HepG2 (cell line): ENCODE data around the gene SEC24B. TPM values are rescaled to one million over a fixed set of nuclear protein-coding genes. Genes with fewer than 3 reads are reported as not detected.
"Not testable (repeated sequence)": the region's sequence is repeated elsewhere in the genome, so short reads cannot be mapped to it uniquely, and the experiment has no call there.

Experiments
- ATAC-seq: fragments of 200-7000 bp; cut with Tn5 transposase; 3 replicates; pipeline ENCODE4 v1.9.1; 2020; ENCODE audit warnings: mild to moderate bottlenecking, moderate library complexity
- BruUV-seq: library from RNA; stranded (reverse); fragments of 400-500 nt; replicated peaks from 2 replicates; lab custom pipeline; 2021; lab: Mats Ljungman, UMichigan
- CTCF ChIA-PET: fragments of 300-600 bp; formaldehyde crosslinking; extraction: SDS; loops from one replicate; lab custom pipeline; 2021; ENCODE audit warnings: low total read pairs, inconsistent platforms, low intra/inter-chr PET ratio; lab: Yijun Ruan, JAX
- POLR2A ChIA-PET: fragments of 350-600 bp; sonication (Branson Sonifier 250); formaldehyde crosslinking; loops from one replicate; lab custom pipeline; 2020; ENCODE audit warnings: antibody characterized with exemption, inconsistent platforms; lab: Yijun Ruan, JAX
- DNase-seq: peaks from one replicate; pipeline ENCODE4 v3.0.0-alpha.2; 2015; ENCODE audit warnings: low spot score
- FAIRE-seq: peaks from 3 replicates; lab custom pipeline; 2011; peaks lifted over from hg19 to GRCh38; lab: Jason Lieb, UNC
- H2AFZ ChIP-seq: one replicate; pipeline ENCODE4 v1.6.1; 2011; ENCODE audit warnings: low read length, inconsistent platforms
- H3K27ac ChIP-seq: fragments of 300-600 bp; 3 replicates; pipeline ENCODE4 v1.8.0; 2011; ENCODE audit warnings: mixed run types, mild to moderate bottlenecking, mixed read lengths, low read length, inconsistent platforms; ENCODE audit not compliant: insufficient read depth; ENCODE audit errors: extremely low read length
- H3K27me3 ChIP-seq, 2 experiments: fragments of 200-600 bp in 1 of 2; 2 replicates in 1 of 2; 3 replicates in 1 of 2; pipeline versions ENCODE4 v1.6.0 to v1.8.0; 2011; ENCODE audit warnings: low read length in 2 of 2, mild to moderate bottlenecking in 2 of 2, moderate library complexity in 2 of 2, inconsistent platforms in 1 of 2; ENCODE audit not compliant: insufficient read depth in 2 of 2, control insufficient read depth in 1 of 2
- H3K36me3 ChIP-seq, 2 experiments: fragments of 200-600 bp in 1 of 2; replicated peaks in 1 of 2; 2 replicates in 1 of 2; 3 replicates in 1 of 2; pipeline versions ENCODE4 v1.5.1 to v1.8.0; 2011; ENCODE audit warnings: low read length in 2 of 2, inconsistent platforms in 1 of 2; ENCODE audit not compliant: insufficient read depth in 2 of 2, control insufficient read depth in 1 of 2
- H3K4me1 ChIP-seq: 2 replicates; pipeline ENCODE4 v1.5.1; 2012; ENCODE audit warnings: low read length, inconsistent platforms; ENCODE audit not compliant: insufficient read depth
- H3K4me2 ChIP-seq: 2 replicates; pipeline ENCODE4 v1.6.0; 2011; ENCODE audit warnings: low read depth, low read length, inconsistent platforms
- H3K4me3 ChIP-seq, 3 experiments: fragments of 200-600 bp in 1 of 3; sonication (generic), shearing (Covaris generic) in 1 of 3; replicated peaks in 1 of 3; 2 replicates each; pipeline ENCODE4 v1.5.1; 2011 to 2016; ENCODE audit warnings: low read length in 3 of 3, inconsistent platforms in 2 of 3, low read depth in 2 of 3, mild to moderate bottlenecking in 2 of 3, control low read depth in 1 of 3, mixed read lengths in 1 of 3; ENCODE audit not compliant: insufficient read depth in 1 of 3
- H3K79me2 ChIP-seq: one replicate; pipeline ENCODE4 v1.6.1; 2011; ENCODE audit warnings: low read length, inconsistent platforms; ENCODE audit not compliant: insufficient read depth
- H3K9ac ChIP-seq: 2 replicates; pipeline ENCODE4 v1.6.0; 2011; ENCODE audit warnings: mild to moderate bottlenecking, low read depth, low read length, inconsistent platforms; ENCODE audit not compliant: insufficient read depth
- H3K9me3 ChIP-seq: 2 replicates; pipeline ENCODE4 v1.5.1; 2012; ENCODE audit warnings: mild to moderate bottlenecking, low read length
- H4K20me1 ChIP-seq: 2 replicates; pipeline ENCODE4 v1.6.0; 2011; ENCODE audit warnings: inconsistent platforms, mild to moderate bottlenecking, low read length, moderate library complexity; ENCODE audit not compliant: insufficient read depth
- ZNF138 ChIP-seq: sonication (generic); formaldehyde crosslinking; IDR thresholded peaks from 2 replicates; pipeline ENCODE4 v1.5.0; 2020; ENCODE audit warnings: mild to moderate bottlenecking, low read depth, missing genetic modification reagents
- ZNF354B ChIP-seq: sonication (generic); formaldehyde crosslinking; IDR thresholded peaks from 2 replicates; pipeline ENCODE4 v1.8.0; 2022; ENCODE audit warnings: mild to moderate bottlenecking, missing genetic modification reagents
- ZNF512B ChIP-seq: sonication (generic); formaldehyde crosslinking; IDR thresholded peaks from 2 replicates; pipeline ENCODE4 v1.5.1; 2020; ENCODE audit warnings: missing genetic modification reagents, mild to moderate bottlenecking, borderline replicate concordance
- ZNF543 ChIP-seq: sonication (generic); formaldehyde crosslinking; IDR thresholded peaks from 2 replicates; pipeline ENCODE4 v1.4.0; 2020; ENCODE audit warnings: mild to moderate bottlenecking, missing genetic modification reagents
- WGBS: methylation state at CpG from one replicate; pipeline ENCODE4 v1.1.6; 2017; ENCODE audit warnings: low lambda C conversion rate; 5-methylcytosine and 5-hydroxymethylcytosine counted together
- in situ Hi-C: cut with HindIII; loops from 2 replicates; pipeline ENCODE4 v1.10.0; 2017; ENCODE audit warnings: low pct_unique_long_range_greater_than_20kb; ENCODE audit not compliant: extremely low pct_ligation_motif_present
- intact Hi-C: fragments of 100-400 bp; cut with micrococcal nuclease; formaldehyde crosslinking; loops from one replicate; pipeline ENCODE4 v1.10.0; 2022; ENCODE audit not compliant: unreplicated experiment
- polyA plus RNA-seq, 8 experiments: library from polyadenylated mRNA; depleted of rRNA in 3 of 8; stranded (reverse) in 7 of 8; unstranded in 1 of 8; fragments of >200 nt; fragmentation: Illumina TruSeq in 4 of 8; extraction: Trizol in 4 of 8; gene quantifications; 2 replicates each; pipeline versions ENCODE4 v1.2.1 to v1.2.3, GENCODE V29; 2011 to 2016; ENCODE audit warnings: low read depth in 4 of 8, missing spikeins in 1 of 8, mixed read lengths in 1 of 8; ENCODE audit not compliant: insufficient read depth in 1 of 8
- total RNA-seq, 5 experiments: library from RNA; depleted of rRNA; stranded (reverse); fragments of >200 nt; fragmentation: Illumina TruSeq; extraction: Trizol; gene quantifications; 2 replicates each; pipeline ENCODE4 v1.2.3, GENCODE V29; 2016; ENCODE audit warnings: low read depth in 1 of 5

SEC24B gene
- total and polyA plus RNA-seq, 2 of the 13 experiments (the other 11 are each of a cell fraction or from before 2014, with no cell fraction given), result 14.6 to 39.0 TPM

- no peaks in the 10 kb centered on the region for H3K9me3 ChIP-seq
- H2AFZ ChIP-seq, result no peak overlapping the region
- no peak overlapping the region for H3K9ac ChIP-seq
- no peaks in the 10 kb centered on the region for H4K20me1 ChIP-seq
- no peaks in the 10 kb centered on the region for H3K4me1 ChIP-seq
- intact Hi-C loops, result no loop called here
- no peak for DNase-seq
- H3K79me2 ChIP-seq, result no peaks in the 10 kb centered on the region
- ChIA-PET POLR2A (no interaction called here), CTCF (no interaction called here)
- TF ChIP-seq ZNF354B (CRISPR knock-in tag) (no peak), ZNF512B (CRISPR knock-in tag) (no peak), ZNF138 (CRISPR knock-in tag) (no peak), ZNF543 (no peak)
- in situ Hi-C loops, result no loop called here
- H3K27ac ChIP-seq, result no peak overlapping the region
- H3K36me3 ChIP-seq, result no peaks in the 10 kb centered on the region
- ATAC-seq, result no peak
- no peak overlapping the region for H3K4me2 ChIP-seq
- no peak for FAIRE-seq
- WGBS, result 68% methylated on average over 3 of the region's 3 CpGs
- H3K27me3 ChIP-seq, result no peaks in the 10 kb centered on the region
- no TSS peak for BruUV-seq
- H3K4me3 ChIP-seq, result no peak overlapping the region
These were observed 145.2 kb downstream of the SEC24B start for GRCh38 chr4:109578846-109579245.

GRCh38 chr4:109579997-109580396 lies 146.4 kb downstream of the SEC24B start:
- H2AFZ ChIP-seq, DNase-seq, H3K27me3 ChIP-seq, FAIRE-seq, H4K20me1 ChIP-seq, H3K4me2 ChIP-seq, H3K4me1 ChIP-seq, CTCF ChIA-PET, H3K9me3 ChIP-seq, H3K36me3 ChIP-seq, ATAC-seq, H3K79me2 ChIP-seq, in situ Hi-C loops, intact Hi-C loops, H3K4me3 ChIP-seq, BruUV-seq, POLR2A ChIA-PET, H3K27ac ChIP-seq, H3K9ac ChIP-seq: not testable (repeated sequence)
- 62% methylated on average over 5 of the region's 5 CpGs for WGBS
